NCI-H2196 (cell line): ENCODE results near the gene TRIM33.

Source experiments
- DNase-seq: peaks from one replicate; lab custom pipeline; 2025; ENCODE audit not compliant: unreplicated experiment; lab: John Stamatoyannopoulos, UW

The TRIM33 gene

DNA sequence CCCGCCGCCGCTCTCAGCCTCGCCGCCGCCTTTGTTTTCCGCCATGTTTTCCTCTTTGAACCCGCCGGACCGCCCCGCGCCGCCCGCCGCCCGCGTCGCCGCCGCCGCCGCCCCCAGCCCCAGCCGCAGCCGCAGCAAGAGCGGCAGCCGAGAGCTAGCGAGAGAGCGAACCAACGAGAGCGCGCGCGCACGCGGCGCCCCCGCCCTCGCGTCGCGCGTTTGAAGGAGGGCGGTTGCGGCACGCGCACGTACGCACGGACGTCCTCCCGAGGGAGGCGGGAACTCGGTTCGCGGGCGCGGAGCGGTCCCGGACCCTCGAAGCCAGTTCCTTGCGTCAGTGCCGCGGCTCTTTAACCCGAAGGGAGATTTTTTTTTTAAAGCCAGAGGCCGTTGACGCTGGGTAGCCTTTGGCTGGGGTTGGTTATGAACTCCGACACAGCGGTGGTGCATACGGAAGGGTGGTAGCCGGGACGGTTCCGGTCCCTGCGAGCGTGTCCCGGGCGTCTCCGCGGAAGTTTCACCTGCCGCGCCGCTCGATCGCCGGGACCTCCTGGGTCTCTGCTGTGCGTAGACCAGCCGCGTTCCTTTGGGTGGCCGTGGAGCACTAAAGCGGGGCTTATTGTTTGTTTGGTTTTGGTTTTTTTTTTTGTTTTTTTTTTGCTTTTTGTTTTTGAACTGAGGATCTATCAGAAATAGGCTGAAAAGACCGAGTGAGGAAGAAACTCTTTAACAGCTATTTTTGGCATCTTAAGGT lies at the start of gene TRIM33:
TRIM33 (minus strand) TSS at position 172 of the 754 bp plus-strand sequence; CDS start at position 45, 127 bp downstream.
- DNase-seq = peak; percentile 95

DNA sequence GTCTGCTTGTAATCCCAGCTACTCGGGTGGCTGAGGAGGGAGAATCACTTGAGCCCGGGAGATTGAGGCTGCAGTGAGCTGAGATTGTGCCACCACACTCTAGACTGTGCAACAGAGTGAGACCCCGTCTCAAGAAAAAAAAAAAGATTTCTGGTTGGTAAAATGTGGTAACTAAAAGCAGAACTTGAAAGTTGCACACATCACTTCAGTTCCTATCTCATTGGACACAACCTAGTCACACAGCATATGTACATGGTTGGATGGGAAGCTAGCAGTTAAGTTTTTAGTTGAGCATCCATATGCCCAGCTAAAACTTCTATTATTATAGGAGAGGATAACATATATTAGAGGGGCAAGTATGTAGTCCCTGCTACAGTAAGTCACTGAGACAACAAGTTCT lies 48.4 kb upstream of the TRIM33 start:
- no peak for DNase-seq

GRCh38 chr1:114558544-114558943 lies 47.5 kb upstream of the TRIM33 start:
- peak; percentile 3 for DNase-seq

GRCh38 chr1:114554577-114554976 lies 43.6 kb upstream of the TRIM33 start:
- no peak for DNase-seq

DNA sequence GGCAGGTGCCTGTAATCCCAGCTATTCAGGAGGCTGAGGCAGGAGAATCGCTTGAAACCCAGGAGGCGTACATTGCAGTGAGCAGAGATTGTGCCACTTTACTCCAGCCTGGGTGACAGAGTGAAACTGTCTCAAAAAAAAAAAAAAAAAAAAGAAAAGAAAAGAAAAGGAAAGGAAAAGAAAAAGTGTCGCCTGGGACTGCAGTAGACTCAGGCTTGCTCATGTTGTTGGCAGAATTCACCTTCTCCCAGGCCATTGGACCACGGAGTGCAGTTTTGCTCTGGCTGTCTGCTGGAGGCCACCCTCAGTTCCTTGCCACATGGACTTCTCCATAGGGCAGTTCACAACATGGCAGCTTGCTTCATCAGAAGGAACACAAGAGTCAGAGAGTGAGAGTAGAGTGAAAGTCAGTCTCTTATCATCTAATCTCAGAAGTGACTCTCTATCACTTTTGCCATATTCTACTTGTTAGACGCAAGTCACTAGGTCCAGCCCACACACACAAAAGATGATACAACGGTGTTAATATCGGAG lies 41.2 kb upstream of the TRIM33 start:
- DNase-seq = no peak

DNA sequence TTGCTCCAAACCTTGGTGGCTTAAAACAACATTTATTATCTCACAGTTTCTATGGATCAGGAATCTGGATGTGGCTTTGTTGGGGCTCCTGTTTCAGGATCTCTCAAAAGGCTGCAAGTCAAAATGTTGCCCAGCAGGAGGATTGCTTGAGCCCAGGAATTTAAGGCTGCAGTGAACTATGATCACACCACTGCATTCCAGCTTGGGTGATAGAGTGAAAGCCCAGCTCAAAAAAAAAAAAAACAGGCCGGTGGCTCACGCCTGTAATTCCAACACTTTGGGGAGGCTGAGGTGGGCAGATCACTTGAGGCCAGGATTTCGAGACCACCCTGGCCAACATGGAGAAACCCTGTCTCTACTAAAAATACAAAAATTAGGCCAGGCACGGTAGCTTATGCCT lies 40.4 kb upstream of the TRIM33 start:
- DNase-seq = no peak

GRCh38 chr1:114550336-114550735 lies 39.3 kb upstream of the TRIM33 start:
- DNase-seq = no peak

GRCh38 chr1:114549137-114549536 lies 38.1 kb upstream of the TRIM33 start:
- DNase-seq = no peak

DNA sequence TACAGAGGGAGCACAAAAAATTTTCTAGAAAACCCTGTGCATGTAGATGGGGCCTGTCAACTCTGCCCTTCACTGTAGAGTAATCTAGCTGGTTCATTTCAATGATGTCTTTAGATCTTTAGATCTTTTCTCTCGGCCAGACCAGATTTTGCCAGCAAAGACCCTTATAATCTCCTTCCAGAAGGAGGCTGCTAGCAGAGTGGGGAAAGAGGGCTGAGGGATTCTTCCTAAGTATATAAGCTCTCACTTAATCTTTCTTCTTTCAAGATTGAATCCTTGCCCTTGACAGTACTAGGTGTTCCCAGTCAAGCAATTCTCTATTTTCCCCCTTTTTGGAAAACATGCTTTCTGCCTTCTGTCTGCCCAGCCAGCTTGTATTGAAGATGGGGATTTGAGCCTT lies 36.1 kb upstream of the TRIM33 start:
- DNase-seq = no peak

- no peak for DNase-seq
These were observed 34.8 kb upstream of the TRIM33 start for GRCh38 chr1:114545796-114546195.

- no peak for DNase-seq
These were observed 34.3 kb upstream of the TRIM33 start for GRCh38 chr1:114545315-114545714.

GRCh38 chr1:114540821-114541220 lies 29.8 kb upstream of the TRIM33 start:
- no peak for DNase-seq

GRCh38 chr1:114540272-114540671 lies 29.3 kb upstream of the TRIM33 start:
- DNase-seq = no peak

- DNase-seq = no peak
These were observed 25.0 kb upstream of the TRIM33 start for GRCh38 chr1:114536043-114536442.

DNA sequence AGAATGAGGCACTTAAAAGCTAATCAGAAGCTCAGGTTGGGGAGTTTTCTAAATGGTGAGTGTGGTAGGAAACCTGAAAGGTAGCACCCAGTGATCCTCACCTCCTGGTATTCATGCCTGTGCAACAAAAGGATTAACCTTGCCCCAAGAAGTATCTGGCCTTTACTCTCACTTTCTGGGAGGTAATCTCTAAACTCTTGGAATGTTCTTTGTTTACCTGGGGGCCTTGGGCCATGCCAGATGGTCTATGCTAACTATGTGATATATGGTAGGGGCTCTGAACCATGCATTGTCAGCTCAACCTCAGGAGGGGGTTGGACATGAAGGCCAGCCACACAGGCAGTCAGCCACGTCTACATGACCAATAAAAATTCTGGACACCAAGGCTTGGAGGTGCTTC lies 24.4 kb upstream of the TRIM33 start:
- no peak for DNase-seq

GRCh38 chr1:114531094-114531493 lies 20.1 kb upstream of the TRIM33 start:
- no peak for DNase-seq

DNA sequence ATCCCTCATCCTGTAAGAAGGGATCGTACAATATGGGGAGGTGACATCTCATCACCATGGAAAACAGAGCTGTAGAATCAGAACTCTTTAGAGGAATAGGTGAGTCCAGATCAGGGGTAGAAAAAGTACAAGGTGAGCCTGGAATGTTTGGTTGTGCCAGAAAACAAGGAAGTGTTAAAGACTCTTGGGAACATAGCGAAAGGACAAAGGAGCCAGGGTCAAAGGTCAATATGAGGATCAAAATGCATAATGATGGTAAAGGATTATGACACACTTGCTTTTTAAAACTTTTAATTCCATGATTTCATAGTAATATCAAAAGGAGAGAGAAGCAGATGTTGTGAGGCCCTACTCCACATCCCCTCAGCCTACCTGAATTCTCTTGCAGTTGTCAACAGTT lies 19.2 kb upstream of the TRIM33 start:
- no peak for DNase-seq

DNA sequence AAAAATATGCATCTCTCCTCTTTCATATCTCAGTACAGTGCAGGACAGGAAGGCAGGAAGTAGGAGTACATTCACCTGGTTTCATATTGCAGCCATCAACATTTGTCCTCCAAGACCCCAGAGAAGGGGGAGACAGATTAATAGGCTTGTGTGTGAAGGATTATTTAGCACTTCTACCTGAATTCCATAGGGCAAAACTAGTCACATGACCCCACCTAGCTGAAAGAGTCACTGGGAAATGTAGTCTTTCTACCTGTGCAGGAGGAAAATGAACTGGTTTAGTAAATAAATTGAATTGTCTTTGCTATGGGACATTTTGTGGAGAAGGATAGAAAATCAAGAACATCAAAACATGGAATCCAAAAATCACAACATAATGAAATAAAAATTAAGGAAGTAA lies 13.9 kb upstream of the TRIM33 start:
- no peak for DNase-seq

- DNase-seq = no peak
These were observed 11.2 kb upstream of the TRIM33 start for GRCh38 chr1:114522264-114522575.

GRCh38 chr1:114521396-114522263 lies 10.6 kb upstream of the TRIM33 start:
- no peak for DNase-seq

DNA sequence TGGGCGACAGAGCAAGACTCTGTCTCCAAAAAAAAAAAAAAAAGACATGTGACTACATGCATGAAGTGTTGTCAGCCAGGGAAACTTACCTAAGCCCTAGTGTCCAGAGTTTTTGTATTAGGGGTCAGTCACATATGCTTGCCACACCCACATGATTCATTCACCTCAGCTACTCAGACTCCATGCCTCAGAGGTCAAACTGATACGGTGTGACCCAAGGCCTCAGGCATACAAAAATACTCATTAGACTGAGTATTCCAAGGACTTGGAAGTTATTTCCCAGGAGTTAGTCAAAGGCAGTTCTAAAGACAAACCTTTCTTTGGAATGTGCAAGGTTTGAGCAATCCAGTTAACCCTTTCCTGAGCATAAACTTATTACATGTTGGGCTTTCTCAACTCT lies 6.3 kb upstream of the TRIM33 start:
- DNase-seq = no peak

- no peak for DNase-seq
These were observed 1.7 kb upstream of the TRIM33 start for GRCh38 chr1:114512595-114513280.
